Middle frontal gyrus (tissue), 1 donor: ENCODE data around the gene MXI1.

Experiments
- DNase-seq: peaks from one replicate; pipeline ENCODE4 v3.0.0-alpha.2; 2015; ENCODE audit warnings: low spot score; ENCODE audit errors: extremely low spot score

Gene MXI1

DNA sequence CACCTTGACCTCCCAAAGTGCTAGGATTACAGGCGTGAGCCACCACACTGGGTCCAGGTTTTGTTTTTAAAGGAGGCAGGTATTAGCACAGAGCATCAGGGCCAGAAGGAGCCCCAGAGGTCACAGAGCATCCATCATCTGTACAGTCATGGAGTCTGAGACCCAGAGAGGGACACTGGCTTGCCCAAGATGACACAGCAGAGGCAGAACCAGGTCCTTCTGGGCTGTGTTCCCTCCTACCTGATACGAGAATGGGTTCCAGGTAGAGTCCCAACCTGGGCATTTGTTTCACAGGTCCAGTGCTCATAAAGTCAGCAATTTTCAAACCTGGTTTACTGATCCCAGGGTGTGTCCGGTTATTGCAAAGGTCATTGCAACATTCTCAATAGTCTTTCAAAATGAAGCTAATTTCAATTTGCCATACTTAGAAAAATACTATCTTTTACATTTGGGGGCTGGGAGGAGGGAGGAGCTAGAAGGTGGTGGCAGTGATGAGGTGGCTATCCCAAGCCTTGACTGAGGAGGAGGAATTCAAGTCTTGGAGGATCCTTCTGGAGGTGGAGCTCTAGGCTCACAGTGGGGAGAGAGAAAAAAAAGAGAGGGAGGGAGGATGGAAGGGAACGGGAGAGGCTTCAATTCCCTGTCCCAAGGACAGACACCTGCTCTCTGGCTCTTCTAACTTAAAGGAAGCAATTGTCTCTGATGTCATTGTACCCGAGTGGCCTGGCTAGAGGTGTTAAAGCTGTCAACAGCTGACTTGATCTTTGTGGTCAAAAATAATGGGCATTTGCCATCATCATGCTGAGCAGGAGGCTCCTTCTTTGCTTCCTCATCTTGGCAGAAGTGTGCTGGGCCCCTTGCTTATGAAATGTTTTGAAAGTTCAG, 8.1 kb downstream of the MXI1 start:
- DNase-seq: no peak

DNA sequence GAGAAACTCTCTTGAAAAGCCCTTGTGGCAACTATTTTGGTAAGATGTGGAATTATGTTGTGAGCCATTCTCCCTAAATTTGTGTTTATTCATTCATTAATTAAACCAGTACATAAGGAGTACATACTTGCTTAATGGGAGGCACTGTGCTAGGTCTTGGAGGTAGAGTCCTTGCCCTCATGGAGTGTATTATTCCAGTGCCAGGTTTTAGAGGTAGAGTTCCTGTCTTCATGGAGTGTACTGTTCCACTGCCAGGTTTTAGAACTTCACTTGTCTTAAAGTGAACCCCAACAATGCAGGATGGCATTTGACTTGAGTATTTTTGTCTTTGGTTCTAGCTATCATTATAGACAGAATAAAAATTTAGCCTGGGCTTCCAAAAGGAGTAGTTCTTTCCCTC, 8.8 kb downstream of the MXI1 start:
- no peak for DNase-seq

DNA sequence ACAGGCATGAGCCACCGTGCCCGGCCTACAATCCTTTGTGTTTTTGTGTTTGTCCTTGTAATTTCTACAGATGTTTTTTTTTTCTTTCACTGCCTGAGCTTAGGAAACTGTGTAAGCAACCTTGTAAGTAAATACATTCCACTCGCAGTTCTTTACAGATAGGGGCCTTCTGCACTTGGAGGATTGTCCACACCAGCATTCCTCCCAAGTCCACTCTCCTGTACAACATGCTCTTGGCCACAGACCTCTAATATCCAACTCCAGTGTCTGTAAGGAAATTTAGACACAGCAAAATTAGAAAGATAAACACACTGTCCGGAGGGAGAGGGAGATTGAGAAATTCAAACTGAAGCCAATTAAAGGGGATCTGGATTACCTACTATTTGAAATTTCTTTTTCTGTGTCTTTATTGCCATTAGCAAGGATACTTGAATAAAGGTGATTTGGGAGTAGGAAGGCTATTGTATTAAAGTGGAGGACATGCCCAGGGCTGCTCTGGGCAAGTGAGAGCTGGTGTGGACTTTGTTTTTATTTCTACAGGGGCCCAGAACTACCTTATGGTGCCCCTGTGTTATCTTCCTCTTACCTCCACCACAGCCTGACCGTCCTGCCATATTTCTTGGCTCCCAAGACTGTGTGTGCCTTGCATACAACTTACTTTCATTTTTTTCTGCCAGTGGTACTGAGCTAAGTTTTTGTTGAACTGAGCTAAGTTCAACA, 9.7 kb downstream of the MXI1 start:
- DNase-seq: no peak

DNA sequence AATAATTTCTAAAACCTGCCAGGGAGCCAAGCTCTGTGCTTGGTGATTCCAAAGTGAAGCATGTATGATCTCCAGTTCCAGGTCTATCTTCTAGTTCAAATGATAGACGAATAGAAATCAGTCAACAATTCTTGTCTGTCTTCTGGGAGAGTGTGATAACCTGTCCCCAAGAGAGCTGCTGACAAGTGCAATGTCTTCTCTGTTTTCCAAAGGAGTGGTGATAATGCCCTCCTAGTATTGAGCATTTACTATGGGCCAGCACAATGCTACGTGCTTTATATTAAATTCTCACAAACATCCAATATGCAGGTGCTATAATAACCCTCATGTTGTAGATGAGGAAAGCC, 10.2 kb downstream of the MXI1 start:
- no peak for DNase-seq

DNA sequence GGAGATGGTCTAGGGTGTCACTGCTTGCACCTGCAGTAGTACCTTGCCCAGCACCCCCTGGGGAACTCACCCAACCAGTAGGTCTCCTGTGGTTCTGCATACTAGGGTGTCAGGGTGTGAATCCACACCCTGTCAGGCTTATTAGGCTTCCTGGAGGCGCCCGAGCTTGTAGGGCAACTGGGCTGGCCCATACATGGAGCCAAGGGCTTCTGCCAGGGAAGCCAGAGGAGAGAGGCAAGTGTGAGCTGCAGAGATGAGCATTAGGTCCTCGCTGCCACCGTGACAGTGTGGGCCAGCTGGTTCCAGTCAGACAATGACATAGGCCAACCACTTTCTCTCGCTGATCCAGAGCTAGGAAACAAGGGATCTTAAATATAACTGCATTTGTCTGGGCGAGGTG, 11.2 kb downstream of the MXI1 start:
- DNase-seq: no peak

DNA sequence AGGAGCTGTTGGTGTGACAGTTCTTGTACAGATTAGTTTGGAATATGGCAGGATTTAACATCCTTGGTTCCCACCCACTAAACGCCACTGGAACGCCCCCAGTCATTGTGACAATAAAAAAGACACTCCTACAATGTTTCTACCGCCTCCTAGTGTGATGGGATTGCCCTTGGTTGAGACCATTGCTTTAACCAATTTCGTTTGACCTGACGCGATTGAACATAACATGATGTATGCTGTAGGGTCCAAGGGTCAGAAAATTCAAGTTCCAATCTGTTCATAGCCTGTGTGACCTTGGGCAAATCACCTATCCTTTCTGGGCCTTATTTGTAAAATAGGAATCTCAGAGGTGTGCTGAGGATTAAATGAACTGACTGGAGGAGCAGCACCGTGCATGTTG, 12.5 kb downstream of the MXI1 start:
- no peak for DNase-seq

DNA sequence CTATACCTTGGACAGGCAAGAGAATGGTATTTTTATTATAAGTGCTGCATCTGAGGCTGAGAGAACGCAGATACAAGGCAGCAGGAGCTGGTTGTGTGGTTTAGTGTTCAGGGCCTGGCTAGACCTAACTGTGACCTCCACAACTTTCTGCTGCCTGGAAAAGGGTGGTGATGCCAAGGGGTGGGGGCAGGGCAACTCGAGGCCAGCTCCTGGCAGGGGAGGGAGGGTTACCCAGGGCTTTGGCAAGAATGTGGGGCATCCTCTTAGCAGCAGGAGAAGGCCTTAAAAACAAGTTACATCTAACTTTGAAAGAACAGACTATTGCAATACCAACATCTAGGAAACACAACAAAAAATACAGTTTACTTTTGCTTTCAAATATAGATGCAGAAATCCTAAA, 13.0 kb downstream of the MXI1 start:
- no peak for DNase-seq

DNA sequence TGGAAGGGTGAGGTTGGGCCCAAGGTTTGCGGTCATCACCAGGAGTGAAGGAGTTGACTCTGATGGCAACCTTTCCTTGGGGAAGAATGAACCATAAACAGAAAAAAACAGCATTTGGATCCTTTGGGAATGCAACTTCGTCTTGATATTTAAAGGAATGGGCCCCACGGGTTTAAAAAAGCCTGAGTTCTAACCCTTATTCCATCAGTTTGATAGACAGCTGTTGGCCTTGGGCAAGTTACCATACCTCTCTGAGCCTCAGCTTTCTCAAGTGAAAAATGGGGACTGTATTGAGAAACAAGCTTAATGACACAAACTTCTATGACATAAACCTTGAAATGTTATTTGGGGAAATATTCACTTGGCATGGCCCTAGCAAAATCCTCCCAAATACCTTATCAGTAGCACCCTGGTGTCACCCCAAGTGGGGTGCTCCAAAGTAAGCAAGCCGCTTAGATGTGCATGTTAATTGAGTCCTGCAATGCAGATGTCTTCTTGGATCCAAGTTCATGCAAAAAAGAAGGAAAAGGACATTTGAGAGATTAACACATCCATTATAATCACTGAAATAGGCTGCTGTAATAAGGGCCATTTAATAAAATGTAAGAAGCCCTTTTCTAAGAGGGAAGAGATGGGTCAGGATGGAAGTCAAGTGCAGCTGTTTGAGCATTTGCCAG, 13.8 kb downstream of the MXI1 start:
- DNase-seq: no peak

DNA sequence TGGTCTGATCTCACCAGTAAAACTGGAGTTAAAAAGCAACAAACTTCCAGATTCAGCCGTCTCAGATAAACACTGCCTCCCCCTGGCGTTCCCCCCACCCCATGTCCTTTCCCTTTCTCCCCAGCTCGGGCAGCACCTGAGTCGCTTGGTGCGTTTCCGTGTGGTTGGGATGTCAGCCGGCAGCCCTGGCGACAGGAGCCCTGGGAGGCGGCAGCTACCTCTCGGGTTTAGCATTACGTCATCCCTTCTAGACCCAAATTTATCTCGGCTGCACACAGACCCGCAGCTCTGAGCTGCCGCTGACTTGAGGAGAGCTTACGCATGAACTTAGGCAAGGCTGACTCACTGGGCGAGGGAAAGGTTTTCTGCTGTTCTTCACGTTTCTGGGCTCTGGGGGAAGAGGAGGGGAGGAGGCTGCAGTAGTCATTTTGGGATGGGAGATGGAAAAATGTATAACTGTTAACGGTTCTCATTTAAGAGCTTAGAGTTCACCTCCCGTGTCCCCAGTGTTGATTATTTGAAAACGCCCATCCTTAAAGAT, 14.4 kb downstream of the MXI1 start:
- DNase-seq: peak; percentile 73

DNA sequence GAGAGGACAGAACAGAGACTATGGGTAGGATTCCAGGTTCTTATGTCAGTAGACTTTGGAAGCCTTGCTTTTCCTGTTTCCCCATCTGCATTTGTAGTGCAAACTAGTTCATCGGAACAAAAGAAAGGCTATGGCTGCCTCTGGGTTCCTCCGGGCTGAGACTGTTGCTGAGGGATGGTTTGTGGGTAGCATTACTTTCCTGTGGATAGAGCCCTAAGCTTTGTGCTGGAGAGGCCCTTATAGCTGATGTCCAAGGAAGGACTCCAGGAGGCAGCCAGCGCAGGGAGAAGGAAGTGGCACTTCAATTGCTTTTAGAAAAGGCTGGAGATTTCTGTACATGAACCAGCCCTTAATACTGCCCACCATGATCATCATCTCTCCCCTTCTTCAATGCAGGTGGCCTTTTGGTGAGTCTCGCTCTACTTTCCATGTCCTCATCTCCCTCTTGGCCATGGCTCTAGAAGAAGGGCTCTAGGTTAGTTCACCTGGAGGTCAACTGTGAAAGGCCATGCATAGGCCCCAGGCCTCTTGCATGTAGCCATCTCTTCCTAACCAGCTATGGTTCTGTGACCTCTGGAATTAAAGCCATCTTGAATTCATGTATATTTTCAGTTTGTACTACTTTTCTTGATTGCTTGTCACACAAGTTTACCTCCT, 15.4 kb downstream of the MXI1 start:
- no peak for DNase-seq

DNA sequence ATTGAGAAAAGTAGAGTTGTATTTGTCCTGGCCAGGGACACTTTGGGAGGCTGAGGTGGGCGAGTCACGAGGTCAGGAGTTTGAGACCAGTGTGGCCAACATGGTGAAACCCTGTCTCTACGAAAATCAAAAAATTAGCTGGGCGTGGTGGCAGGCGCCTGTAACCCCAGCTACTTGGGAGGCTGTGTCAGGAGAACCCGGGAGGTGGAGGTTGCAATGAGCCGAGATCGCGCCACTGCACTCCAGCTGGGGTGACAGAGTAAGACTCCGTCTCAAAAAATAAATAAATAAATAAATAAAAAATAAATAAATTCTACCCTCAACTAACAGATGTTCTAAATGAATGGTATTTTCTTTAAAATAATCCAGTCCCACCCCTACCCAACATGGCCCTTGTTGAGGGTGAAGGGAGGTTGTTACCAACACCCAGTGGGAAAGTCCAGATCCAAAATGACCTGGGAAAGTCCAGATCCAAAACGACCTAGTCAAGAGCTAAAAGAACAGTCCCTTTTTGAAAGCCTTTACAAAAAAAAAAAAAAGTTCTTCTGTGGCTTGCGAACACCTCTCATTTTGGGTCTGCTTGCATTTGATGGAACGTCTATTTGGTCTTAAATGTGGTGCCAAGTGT, 16.0 kb downstream of the MXI1 start:
- DNase-seq: no peak

DNA sequence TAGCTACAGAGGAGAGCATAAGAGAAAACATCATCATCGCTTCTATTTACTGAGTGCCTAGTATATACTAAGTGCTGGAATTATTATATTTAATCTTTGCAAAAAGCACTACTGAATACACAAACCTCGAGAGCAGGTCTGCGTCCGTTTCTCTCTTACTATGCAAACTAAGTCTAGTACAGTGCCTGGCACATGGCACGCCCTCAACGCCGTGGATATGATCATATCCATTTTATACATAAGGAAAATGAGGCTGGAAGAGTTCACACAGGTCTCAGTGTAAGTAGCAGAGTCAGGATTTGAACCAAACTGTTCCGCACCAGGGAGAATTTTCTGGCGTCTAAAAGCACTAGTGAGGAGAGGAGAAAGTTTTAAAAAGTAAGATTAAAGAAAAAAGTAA, 17.6 kb downstream of the MXI1 start:
- DNase-seq: no peak

DNA sequence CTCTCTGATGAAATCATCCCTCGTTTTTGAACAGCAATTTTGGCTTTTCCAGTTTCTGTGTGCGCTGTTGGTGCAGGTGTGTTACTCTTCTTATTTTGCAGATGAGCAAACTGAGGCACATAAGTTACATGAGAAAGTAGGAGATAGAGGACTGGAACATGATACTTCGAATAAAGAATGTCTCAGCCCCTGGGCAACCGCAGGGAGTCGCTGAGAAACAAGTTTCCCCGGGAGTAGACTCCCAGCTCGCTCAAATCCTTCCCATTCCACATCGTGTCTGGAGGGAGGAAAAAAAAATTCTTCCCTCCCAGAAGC, 18.0 kb downstream of the MXI1 start:
- DNase-seq: no peak

DNA sequence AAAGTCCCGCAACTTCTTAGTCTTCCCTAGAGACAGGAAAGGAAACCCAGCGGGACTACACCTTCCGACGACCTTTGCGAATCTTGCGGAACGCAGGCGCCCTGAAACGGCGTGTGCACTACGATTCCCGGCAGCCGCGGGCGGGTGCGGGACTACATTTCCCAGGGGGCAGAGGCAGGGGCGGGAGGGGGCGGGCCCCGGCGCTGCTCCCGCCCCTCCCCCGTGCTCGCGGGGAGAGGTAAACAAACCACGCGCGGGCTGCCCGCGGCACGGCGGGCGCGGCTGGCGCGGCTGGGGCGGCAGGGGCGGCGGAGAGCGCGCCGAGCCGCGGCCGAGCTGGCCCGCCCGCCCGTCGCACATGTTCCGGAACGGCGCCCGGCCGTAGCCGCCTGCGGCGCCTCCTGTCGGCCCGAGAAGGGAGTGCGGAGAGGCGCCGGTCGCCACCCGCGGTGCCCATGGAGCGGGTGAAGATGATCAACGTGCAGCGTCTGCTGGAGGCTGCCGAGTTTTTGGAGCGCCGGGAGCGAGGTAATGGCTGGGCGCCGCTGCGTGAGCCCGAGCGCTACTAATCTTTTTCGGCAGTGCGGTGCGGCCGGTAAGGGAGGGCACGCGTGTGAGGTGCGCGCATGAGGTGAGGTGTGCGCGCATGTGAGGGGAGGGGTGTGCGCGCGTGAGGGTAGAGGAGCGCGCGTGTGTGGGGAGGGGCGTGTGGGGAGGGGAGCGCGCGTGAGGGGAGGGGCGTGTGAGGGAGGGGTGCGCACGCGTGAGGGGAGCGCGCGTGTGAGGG, 18.5 kb downstream of the MXI1 start:
- DNase-seq: peak; percentile 92

DNA sequence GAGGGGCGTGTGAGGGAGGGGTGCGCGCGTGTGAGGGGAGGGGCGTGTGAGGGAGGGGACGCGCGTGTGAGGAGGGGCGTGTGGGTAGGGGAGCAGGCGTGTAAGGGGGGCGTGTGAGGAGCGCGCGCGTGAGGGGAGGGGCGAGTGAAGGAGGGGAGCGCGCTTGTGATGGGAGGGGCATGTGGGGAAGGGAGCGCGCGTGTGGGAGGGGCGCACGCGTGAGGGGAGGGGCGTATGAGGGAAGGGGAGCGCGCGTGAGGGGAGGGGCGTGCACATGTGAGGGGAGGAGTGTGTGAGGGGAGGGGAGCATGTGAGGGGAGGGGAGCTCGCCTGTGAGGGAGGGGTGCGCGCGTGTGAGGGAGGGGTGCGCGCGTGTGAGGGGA, 19.1 kb downstream of the MXI1 start:
- DNase-seq: no peak

DNA sequence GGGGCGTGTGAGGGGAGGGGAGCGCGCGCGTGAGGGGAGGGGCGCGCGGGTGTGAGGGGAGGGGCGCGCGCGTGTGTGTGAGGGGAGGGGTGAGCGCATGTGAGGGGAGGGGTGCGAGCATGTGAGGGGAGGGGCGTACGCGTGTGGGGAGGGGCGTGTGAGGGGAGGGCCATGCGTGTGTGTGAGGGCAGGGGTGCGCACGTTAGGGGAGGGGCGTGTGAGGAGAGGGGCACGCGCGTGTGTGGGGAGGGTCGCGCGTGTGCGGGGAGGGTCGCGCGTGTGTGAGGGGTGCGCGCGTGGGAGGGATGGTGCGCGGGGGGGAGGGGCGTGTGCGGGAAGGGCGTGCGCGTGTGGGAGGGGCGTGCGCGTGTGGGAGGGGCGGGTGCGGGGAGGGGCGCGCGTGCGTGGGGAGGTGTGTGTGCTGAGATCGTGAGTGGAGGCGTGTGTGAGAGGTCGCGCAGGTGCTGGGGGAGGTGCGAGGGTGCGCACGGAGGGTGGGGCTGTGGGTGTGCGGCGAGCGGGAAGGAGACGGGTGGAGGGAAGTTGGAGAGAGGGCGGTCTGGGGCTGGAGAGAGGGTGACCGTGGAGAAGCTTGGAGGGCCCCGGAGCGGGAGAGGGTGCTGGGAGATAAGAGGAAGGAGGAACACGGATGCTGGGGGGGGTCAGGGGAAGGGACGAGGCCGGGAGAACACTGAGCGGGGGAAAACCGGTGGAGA, 19.7 kb downstream of the MXI1 start:
- DNase-seq: no peak

DNA sequence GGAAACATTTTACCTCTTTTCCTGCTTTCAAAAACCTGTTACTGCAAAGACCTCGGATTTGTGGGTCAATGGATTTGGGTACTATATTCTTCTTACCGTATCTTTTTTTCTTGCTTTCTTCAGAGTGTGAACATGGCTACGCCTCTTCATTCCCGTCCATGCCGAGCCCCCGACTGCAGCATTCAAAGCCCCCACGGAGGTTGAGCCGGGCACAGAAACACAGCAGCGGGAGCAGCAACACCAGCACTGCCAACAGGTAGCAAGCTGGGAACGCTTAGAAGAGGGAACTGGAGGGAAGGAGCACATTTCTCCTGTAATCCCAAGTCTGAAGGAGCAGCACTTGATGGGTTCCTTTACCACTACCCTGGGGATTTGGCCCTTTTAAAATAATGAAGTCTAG, 20.7 kb downstream of the MXI1 start:
- no peak for DNase-seq

DNA sequence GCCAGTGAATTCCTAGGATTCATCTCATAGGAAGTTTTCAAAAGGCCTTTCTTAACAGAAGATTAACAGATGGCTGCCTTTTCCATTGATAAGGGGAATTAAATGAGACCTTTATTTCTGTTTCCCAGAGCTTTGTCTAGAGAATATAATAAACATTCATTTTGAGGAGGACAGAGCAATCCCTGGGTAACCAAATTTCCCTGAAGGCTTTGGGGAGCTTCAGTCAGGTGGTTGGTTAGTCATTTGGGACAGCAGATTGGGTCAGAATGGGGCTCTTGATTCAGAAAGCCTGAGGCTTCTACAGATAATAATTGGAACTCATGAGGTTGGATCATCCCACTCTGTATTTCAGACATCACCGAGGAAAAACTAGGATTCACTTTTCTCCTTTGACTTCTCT, 21.8 kb downstream of the MXI1 start:
- DNase-seq: no peak

DNA sequence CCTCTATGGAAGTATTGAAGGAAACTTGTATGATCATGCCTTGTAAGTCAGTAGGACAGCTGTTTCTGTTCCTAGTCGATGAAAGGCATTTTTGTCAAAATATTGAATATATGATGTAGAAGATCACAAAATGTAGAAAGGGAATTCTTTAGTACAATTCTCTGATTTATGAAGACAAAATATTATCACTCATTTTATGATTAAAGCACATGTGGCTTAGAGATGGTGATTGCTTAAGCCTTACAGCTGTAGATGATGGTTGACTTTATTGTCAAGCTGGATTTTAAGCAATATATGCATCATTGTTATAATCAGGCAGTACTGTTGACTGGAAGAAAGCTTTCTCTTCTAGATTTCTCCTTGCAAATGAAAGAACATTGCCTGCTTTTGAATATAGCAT, 26.4 kb downstream of the MXI1 start:
- no peak for DNase-seq

DNA sequence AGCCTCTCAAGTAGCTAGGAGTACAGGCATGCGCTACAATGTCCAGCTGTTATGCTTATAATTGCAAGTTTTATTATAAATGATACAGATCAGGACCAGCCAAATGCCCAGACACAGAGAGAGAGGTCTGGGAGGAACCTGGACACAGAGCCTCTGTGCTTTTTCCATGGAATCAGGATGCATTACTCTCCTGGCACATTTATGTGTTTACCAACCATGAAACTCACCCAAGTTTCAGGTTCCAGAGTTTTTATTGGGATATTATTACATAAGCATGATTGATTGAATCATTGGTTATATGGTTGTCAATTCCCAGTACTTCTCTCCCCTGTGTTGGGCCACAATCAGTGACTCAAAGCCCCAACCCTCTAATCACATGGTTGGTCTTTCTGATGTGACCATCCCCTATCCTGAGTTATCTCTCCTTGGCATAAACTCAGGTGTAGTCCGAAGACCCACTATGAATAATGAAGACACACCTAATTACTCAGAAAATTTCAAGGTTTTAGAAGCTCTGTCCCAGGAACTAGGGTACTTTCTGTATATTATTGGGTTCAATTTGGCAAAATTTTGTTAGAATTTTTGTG, 30.6 kb downstream of the MXI1 start:
- no peak for DNase-seq
